ENCODE measurements around the gene TBC1D16.
"Not testable (repeated sequence)": the region's sequence is repeated elsewhere in the genome, so short reads cannot be mapped to it uniquely, and the experiment has no call there.

The TBC1D16 gene

DNA sequence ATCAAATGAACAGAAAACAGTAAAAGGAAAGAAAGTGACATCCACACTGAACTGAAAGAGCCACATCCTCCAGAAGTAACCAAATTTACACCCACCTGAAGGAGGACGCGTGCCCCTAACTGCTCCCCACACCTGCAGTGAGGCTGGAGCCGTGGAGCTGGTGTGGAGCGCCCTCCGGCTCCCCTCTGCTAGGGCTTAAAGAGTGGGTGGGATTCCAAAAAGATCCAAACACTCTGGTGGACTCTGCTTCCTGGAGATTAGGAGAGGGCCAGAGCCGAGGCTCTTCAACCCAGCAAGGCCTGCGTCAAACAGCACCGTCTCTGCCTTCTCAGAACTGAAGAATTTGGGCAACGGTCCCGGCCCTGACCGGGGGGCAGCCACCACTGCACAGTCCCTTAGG, 16.0 kb upstream of the TBC1D16 start:
- no peak for TF ChIP-seq CTCF (IDR thresholded peaks at IDR 0.05; ENCODE audit: low read depth, low read length)
- no peak overlapping the region for H3K4me3 ChIP-seq (ENCODE audit: low read depth, low read length)

GRCh38 chr17:80050706-80051105, 15.0 kb upstream of the TBC1D16 start:
- H3K4me3 ChIP-seq (ENCODE audit: low read depth, low read length): no peak overlapping the region

DNA sequence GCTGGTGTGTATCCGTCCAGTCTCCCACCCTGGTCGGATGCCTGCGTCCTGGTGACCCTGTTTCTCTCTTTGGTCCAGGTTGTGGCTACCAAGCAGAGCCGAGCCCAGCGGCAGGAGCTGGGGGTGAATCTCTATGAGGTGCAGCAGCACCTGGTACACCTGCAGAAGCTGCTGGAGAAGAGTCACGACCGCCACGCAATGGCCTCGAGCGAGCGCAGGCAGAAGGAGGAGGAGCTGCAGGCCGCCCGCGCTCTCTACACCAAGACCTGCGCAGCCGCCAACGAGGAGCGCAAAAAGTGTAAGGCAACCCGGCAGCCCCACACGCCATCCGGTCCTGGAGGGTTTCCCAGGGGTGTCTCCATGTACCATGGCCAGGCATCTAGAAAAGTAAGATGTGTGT, 14.3 kb upstream of the TBC1D16 start:
- no peak overlapping the region for H3K4me3 ChIP-seq (ENCODE audit: low read depth, low read length)
- no peak for TF ChIP-seq CTCF (IDR thresholded peaks at IDR 0.05; ENCODE audit: low read depth, low read length)

More at GRCh38 chr17:80050706-80051105, 15.0 kb upstream of the TBC1D16 start:
- TF ChIP-seq CTCF (IDR thresholded peaks at IDR 0.05; ENCODE audit: low read depth, low read length): no peak

DNA sequence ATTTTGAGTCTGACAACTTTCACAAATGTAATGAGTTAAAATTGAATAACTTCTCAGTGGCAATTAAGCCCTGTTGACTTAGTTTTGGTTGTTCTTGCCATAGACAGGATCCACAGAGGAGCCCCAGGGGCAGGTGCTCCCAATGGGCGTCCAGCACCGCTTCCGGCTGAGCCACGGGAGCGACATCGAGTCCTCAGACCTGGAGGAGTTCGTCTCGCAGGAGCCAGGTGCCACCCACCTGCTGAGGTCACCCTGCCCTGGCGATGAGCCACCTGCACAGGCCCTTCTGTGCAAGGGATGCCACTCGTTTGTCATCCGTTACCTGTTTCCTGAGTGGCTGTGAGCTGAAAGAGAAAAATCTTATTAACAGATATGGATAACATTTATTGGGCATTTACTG, 11.5 kb upstream of the TBC1D16 start:
- H3K4me3 ChIP-seq (ENCODE audit: low read depth, low read length): no peak overlapping the region
- no peak for TF ChIP-seq CTCF (IDR thresholded peaks at IDR 0.05; ENCODE audit: low read depth, low read length)

GRCh38 chr17:80046709-80047108, 11.0 kb upstream of the TBC1D16 start:
- not testable (repeated sequence) for H3K4me3 ChIP-seq (ENCODE audit: low read depth, low read length)

DNA sequence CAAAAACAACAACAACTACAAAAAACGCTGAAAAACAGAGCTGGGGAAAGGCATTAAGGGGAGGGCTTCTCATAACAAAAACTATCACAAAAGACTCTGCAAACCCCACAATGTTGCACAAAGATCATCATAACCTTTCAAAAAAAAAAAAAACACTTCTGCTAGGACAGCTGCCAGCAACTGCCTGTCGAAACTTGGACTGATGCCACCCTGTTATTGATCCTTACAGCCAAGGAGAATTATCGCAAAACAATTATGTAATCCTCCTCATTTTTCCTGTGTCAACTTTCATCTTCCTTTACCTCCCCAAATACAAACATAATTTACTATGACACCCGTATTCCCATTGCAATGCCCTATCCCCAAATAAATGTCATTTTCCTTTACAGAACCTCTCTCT, 10.0 kb upstream of the TBC1D16 start:
- H3K4me3 ChIP-seq (ENCODE audit: low read depth, low read length): no peak overlapping the region

GRCh38 chr17:80043963-80044362, 8.3 kb upstream of the TBC1D16 start:
- no peak overlapping the region for H3K4me3 ChIP-seq (ENCODE audit: low read depth, low read length)
- TF ChIP-seq CTCF (IDR thresholded peaks at IDR 0.05; ENCODE audit: low read depth, low read length): no peak

More for the DNA sequence above, 10.0 kb upstream of the TBC1D16 start:
- TF ChIP-seq CTCF (IDR thresholded peaks at IDR 0.05; ENCODE audit: low read depth, low read length): no peak

DNA sequence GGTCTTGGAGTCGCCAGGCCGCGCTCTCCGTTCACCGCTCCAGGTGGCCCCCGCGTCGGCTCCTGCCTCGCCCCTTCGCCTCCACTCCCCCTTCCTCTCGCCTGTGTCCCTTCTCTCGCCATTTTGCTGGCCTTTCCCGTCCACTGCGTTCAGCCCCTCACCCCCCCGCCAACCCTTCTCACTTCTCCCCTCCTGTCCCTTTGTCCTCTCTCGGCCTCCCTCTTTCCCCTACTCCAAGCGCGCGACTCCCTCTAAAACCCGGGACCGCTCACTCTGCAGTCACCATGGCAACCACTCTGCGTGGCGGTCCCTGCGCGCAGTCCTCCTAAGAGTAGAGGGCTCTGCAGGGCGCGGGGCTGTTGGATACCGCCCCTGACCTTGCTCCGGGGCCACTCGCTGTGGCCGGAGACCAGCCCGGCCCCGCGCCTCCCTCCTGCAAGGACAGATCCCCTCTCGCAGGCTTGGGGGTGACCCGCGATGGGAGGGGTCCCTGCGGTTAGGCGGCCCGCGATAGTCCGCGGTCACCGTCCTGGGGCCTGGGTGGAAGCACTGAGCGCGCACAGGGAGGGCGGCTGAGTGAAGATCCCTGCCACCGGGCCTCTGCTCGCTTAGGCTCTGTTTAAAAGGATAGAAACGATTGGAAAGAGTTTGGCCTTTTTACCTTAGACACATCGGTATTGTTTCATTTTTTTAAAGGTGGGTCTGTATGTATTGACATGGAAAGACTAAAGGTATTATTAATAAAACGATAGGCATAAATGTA, 1.2 kb upstream of the TBC1D16 start:
- peak overlapping the region; percentile 70 for H3K4me3 ChIP-seq (ENCODE audit: low read depth, low read length)
- no peak for TF ChIP-seq CTCF (IDR thresholded peaks at IDR 0.05; ENCODE audit: low read depth, low read length)

Measured in WI38 (cell line).